ENCODE data around the gene RADIL. TPM values are rescaled to one million over a fixed set of nuclear protein-coding genes. Genes with fewer than 3 reads are reported as not detected.

The RADIL gene
- total and polyA plus RNA-seq, 2 donors (not counting 1 experiment from before 2014, with no cell fraction given) = not detected

- ATAC-seq (ENCODE audit: low read depth) (no peak), DNase-seq (no peak)
- Histone ChIP-seq H3K27ac (ENCODE audit: low read length in 2 of 2) (no peak overlapping the region), H2AFZ (ENCODE audit: insufficient read depth, low read depth, low read length, poor library complexity, severe bottlenecking) (no peak overlapping the region), H3K4me2 (replicated peaks; ENCODE audit: low read depth, low read length, poor library complexity, severe bottlenecking) (no peak overlapping the region), H3K4me1 (ENCODE audit: control insufficient read depth in 2 of 2, insufficient read depth in 2 of 2, low read length in 2 of 2) (peaks cover 3 to 17% of the 10 kb centered on the region in 2 donors), H4K20me1 (ENCODE audit: control insufficient read depth, insufficient read depth, low read length, poor library complexity, severe bottlenecking) (no peaks in the 10 kb centered on the region), H3K79me2 (ENCODE audit: control insufficient read depth, insufficient read depth, low read length) (no peaks in the 10 kb centered on the region), H3K27me3 (replicated peaks in 1 of 4; ENCODE audit: control extremely low read depth in 1 of 4, control insufficient read depth in 3 of 4, insufficient read depth in 4 of 4, low read length in 3 of 4) (peaks cover 0 to 28% (median 12%) of the 10 kb centered on the region in 4 experiments), H3K36me3 (replicated peaks in 1 of 2; ENCODE audit: control extremely low read depth in 1 of 2, control insufficient read depth in 1 of 2, extremely low read depth in 1 of 2, insufficient read depth in 2 of 2, low read length in 1 of 2) (no peaks in the 10 kb centered on the region), H3K9ac (ENCODE audit: low read length) (no peak overlapping the region), H3K9me3 (ENCODE audit: control extremely low read depth in 1 of 3, control insufficient read depth in 2 of 3, insufficient read depth in 1 of 3, low read length in 2 of 3) (peaks cover 0 to 8% (median 0%) of the 10 kb centered on the region in 3 donors), H3K4me3 (ENCODE audit: control extremely low read depth in 1 of 5, extremely low read depth in 1 of 5, insufficient read depth in 1 of 5, low read depth in 2 of 5, low read length in 4 of 5) (no peak overlapping the region)
- H3K27ac Mint-ChIP-seq = no peak overlapping the region
- peaks cover 53% of the 10 kb centered on the region for H3K27me3 Mint-ChIP-seq
- CTCF ChIA-PET = no interaction called here
- no peaks in the 10 kb centered on the region for H3K9me3 Mint-ChIP-seq (ENCODE audit: insufficient read depth)
- POLR2A ChIA-PET = no interaction called here
- WGBS (ENCODE audit: insufficient coverage) = no CpG with 5 or more reads among the region's 1 CpG
- no peak overlapping the region for H3K4me3 Mint-ChIP-seq
- no peak for TF ChIP-seq EZH2 (IDR thresholded peaks at IDR 0.05; ENCODE audit: borderline replicate concordance, insufficient read depth, low read depth, low read length, poor library complexity, severe bottlenecking)
- no peak for TF ChIP-seq CTCF (IDR thresholded peaks at IDR 0.05)
- peaks cover 13% of the 10 kb centered on the region for H3K4me1 Mint-ChIP-seq
- intact Hi-C loops (cut with micrococcal nuclease) = no loop called here
These were observed 3.2 kb upstream of the RADIL start for GRCh38 chr7:4886671-4887070.

GRCh38 chr7:4885317-4885807, 1.8 kb upstream of the RADIL start:
- ChIA-PET POLR2A (no interaction called here), CTCF (no interaction called here)
- Histone ChIP-seq H3K9ac (ENCODE audit: low read length) (no peak overlapping the region), H4K20me1 (ENCODE audit: control insufficient read depth, insufficient read depth, low read length, poor library complexity, severe bottlenecking) (no peaks in the 10 kb centered on the region), H3K4me2 (replicated peaks; ENCODE audit: low read depth, low read length, poor library complexity, severe bottlenecking) (no peak overlapping the region), H2AFZ (ENCODE audit: insufficient read depth, low read depth, low read length, poor library complexity, severe bottlenecking) (no peak overlapping the region), H3K79me2 (ENCODE audit: control insufficient read depth, insufficient read depth, low read length) (no peaks in the 10 kb centered on the region), H3K36me3 (replicated peaks in 1 of 2; ENCODE audit: control extremely low read depth in 1 of 2, control insufficient read depth in 1 of 2, extremely low read depth in 1 of 2, insufficient read depth in 2 of 2, low read length in 1 of 2) (no peaks in the 10 kb centered on the region), H3K27ac (ENCODE audit: low read length in 2 of 2) (no peak overlapping the region), H3K27me3 (replicated peaks in 1 of 4; ENCODE audit: control extremely low read depth in 1 of 4, control insufficient read depth in 3 of 4, insufficient read depth in 4 of 4, low read length in 3 of 4) (peaks cover 0 to 33% (median 12%) of the 10 kb centered on the region in 4 experiments), H3K4me1 (ENCODE audit: control insufficient read depth in 2 of 2, insufficient read depth in 2 of 2, low read length in 2 of 2) (peaks cover 3 to 17% of the 10 kb centered on the region in 2 donors), H3K9me3 (ENCODE audit: control extremely low read depth in 1 of 3, control insufficient read depth in 2 of 3, insufficient read depth in 1 of 3, low read length in 2 of 3) (peaks cover 0 to 8% (median 0%) of the 10 kb centered on the region in 3 donors), H3K4me3 (ENCODE audit: control extremely low read depth in 1 of 5, extremely low read depth in 1 of 5, insufficient read depth in 1 of 5, low read depth in 2 of 5, low read length in 4 of 5) (no peak overlapping the region)
- WGBS (ENCODE audit: insufficient coverage) = 83% methylated on average over 1 of the region's 7 CpGs
- Mint-ChIP-seq H3K4me1 (peaks cover 13% of the 10 kb centered on the region), H3K27ac (no peak overlapping the region), H3K27me3 (peaks cover 54% of the 10 kb centered on the region), H3K9me3 (ENCODE audit: insufficient read depth) (no peaks in the 10 kb centered on the region), H3K4me3 (no peak overlapping the region)
- ATAC-seq (ENCODE audit: low read depth) (no peak), DNase-seq (no peak)
- intact Hi-C loops (cut with micrococcal nuclease) = no loop called here
- TF ChIP-seq EZH2 (IDR thresholded peaks at IDR 0.05; ENCODE audit: borderline replicate concordance, insufficient read depth, low read depth, low read length, poor library complexity, severe bottlenecking) (no peak), CTCF (IDR thresholded peaks at IDR 0.05) (no peak)
